HG02571 (cell line): Measurements from ENCODE around the gene GSTA4.
"Not testable (repeated sequence)": the region's sequence is repeated elsewhere in the genome, so short reads cannot be mapped to it uniquely, and the experiment has no call there.

Experiments
- ATAC-seq: cut with Tn5 transposase; IDR thresholded peaks from one replicate; pipeline ENCODE4 v1.9.1; 2021; ENCODE audit warnings: mild to moderate bottlenecking, moderate library complexity; ENCODE audit not compliant: unreplicated experiment

GSTA4 gene

GRCh38 chr6:53014744-53015143, 19.7 kb upstream of the GSTA4 start:
- ATAC-seq: no peak

DNA sequence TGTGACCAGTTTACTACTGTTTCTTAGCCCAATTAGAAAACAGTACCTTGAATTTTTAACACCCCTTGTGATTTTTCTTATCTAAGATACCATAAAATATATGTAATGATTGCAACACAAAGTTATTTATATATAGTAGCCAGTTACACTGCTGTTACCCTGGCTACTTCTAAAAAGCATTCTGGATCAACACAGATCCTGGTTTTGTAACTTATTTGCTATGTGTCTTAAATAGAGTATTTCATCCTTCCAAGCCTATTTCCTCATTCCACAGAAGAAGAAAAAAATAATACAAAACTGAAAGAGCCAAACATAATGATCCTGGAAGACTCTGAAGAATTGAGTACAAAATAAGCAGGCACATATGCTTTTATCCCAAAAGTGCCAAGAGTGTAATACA, 19.0 kb upstream of the GSTA4 start:
- ATAC-seq: no peak

DNA sequence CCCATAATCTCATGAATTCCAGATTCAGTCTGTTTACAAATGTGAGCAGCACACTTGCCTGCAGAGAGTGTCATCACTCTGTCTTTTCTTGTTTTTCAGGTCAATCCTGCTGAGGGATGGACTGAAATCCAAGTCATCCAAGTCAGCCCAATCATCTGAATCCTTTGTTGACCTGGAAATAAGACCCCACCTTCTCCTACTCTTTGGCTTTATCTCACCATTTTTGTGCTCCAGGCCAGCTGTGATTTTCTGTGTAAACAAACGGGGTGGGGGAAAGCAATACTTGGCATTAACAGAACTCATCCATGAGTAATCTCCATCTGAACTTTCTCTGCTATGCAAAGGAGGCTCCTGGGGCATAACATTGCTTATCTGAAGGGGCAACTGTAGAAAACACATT, 16.9 kb upstream of the GSTA4 start:
- ATAC-seq: no peak

- ATAC-seq: no peak
Measured at GRCh38 chr6:53010504-53010903, 15.4 kb upstream of the GSTA4 start.

GRCh38 chr6:53009511-53009910, 14.4 kb upstream of the GSTA4 start:
- no peak for ATAC-seq

DNA sequence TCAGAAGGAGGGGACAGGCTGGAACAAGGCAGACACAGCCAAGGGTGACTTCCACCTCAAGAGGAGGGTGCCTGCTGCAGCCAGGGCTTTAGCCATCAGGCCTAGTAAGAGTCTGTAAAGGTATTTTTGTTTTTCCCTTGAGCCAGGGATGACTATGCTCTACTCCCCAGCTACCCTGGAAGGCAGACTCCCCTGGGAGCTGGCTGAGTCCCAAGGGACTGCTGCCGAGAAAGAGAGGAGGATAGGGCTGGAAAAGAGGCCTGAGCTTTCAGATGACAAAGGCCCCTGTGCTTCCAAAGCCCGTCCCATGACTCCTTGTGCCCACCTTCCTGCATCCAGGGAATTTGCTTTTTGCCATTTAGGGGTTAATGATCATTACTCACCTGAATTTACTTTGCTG, 14.0 kb upstream of the GSTA4 start:
- ATAC-seq: no peak

GRCh38 chr6:53008192-53008687, 13.2 kb upstream of the GSTA4 start:
- ATAC-seq: not testable (repeated sequence)

- ATAC-seq: no peak
Measured at GRCh38 chr6:53005663-53006250, 10.7 kb upstream of the GSTA4 start.

DNA sequence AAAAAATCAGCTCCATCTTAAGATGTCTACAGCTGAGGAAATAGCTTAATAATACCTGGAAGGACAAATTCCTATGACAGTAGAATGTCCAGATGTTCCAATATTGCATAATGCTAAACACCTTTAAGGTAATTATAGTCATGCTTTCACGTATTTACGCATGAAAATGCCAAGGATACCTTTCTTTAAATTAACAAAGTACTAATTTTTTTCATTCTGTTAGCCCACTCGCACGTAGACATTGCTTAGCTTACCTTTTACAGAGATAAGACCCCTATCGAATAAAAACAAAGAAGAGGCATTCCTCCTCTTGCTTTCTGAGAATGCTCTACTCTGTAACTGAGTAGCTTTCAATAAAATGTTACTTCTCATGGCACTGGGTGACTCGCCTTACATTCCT, 4.4 kb upstream of the GSTA4 start:
- no peak for ATAC-seq

DNA sequence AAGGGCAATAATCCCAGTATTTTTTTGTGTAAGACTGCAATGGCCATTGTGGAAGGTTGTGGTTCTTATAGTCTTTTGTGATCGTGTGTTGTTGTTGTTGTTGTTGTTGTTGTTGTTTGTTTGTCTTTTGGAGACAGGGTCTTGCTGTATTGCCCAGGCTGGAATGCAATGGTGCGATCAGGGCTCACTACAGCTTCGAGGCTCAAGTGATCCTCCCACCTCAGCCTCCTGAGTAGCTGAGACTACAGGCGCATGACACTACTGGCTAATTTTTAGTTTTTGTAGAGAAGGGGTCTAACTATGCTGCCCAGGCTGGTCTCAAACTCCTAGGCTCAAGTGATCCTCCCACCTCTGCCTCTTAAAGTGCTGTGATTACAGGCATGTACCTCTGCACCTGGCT, 3.5 kb upstream of the GSTA4 start:
- no peak for ATAC-seq

DNA sequence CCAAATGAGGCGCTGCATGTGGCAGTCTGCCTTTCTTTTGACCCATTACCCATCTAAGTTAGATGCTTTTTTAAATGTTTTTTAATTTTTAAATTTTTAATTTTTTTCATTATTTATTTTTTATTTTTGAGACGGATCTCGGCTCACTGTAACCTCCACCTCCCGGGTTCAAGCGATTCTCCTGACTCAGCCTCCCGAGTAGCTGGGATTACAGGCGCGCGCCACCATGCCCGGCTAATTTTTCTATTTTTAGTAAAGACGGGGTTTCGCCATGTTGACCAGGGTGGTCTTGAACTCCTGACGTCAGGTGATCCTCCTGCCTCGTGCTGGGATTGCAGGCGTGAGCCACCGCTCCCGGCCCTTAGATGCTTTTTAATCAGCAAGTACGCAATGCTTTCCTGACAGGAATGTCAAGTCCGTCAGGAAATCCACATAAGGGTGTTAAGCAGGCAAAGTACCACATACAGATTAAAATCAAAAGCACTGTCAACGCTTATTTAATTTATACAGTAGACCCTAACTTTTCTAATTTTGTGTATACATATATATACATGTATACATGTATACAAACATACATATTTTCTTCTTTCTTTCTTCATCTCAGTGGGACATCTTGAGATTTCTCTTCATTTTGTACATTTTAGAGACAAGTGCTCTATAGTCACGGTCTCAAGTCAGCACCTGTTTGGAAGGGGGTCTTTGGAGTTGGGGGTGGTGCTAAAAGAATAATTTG, 995 bp upstream of the GSTA4 start:
- ATAC-seq: no peak

DNA sequence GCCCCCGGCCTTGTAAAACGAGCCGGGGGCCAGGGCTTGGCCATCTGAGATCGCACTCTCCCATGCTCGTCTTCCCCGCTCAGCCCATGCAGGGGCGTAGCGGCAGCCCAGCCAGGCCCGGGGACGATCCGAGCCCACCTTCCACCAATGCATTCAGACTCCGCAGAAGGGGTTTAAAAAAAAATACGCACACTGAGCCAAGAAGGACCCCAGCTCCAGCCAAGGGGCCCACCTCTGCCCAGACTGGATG, 320 bp downstream of the GSTA4 start:
- peak; percentile 17 for ATAC-seq

DNA sequence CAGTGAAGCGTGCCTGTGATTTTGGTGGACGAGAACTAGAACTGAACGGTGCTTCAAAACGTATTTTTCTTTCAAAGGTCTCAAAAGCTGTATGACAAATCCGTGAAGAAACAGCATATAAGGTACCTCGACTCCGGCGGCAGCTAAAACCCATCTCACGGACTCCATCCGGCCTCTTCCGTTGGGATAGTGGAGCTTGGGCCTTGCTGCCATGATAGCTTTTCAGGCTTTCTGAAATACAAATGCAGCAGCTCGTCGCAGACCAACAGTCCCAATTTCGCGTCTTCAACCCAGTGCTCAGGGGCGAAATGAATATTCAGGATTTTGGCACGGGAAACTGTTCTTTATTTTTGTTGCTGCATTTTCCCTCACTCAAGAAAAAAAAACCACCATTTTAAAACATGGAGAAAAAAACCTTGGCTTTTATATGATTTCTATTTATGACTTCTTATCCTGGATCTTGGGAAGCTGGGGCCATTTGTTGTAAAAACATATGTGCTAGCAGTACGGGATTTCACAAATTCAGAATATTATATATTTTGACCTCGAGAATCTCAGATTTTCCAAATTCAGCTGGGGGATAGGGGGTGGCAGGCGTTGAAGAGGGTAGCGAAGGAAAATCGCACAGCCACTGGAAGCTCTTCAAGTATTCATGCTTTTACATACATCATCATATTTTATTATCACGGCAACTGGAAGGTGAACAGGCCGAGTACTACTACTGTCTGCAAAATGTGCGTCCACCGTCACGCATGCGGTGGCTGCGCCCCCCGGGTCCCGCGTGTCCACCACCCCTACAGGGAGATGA, 849 bp downstream of the GSTA4 start:
- no peak for ATAC-seq

DNA sequence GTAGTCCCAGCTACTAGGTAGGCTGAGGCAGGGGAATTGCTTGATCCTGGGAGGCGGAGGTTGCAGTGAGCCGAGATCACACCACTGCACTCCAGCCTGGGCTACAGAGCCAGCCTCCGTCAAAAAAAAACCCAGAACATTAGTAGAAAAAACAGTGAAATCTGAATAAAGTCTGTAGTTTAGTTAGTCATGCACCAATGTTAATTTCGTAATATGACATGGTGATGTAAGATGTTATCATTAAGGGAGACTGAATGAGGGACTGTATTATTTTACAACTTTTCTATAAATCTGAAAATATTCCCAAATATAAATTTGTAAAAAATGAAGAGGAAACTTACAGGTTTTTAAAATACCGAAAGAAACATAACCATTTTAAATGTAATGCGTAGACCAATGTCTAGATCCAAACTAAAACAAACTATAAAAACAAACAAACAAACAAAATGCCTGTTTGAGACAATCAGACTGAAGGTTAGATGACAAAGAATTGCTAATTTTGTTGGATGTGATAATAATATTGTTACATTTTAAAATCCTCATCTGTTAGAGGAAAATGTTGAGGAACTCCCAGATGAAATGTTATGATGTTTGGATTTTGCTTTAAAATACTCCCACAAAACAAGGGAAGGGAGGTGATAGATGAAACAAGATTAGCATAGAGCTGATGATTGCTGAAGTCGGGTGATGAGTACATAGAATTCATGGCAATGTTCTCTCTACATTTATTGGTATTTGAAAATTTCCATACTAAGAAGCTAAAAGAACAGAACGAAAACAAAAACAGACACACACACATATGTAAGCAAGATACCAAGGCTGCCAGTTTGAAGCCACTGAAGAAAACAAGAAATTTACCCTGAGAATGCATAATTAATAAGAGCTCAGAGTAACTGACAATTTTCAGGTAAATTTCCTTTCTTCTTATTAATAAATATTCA, 1.8 kb downstream of the GSTA4 start:
- ATAC-seq: no peak

- ATAC-seq: no peak
Measured at GRCh38 chr6:52990342-52990741, 4.7 kb downstream of the GSTA4 start.

- no peak for ATAC-seq
Measured at GRCh38 chr6:52985228-52985627, 9.9 kb downstream of the GSTA4 start.

DNA sequence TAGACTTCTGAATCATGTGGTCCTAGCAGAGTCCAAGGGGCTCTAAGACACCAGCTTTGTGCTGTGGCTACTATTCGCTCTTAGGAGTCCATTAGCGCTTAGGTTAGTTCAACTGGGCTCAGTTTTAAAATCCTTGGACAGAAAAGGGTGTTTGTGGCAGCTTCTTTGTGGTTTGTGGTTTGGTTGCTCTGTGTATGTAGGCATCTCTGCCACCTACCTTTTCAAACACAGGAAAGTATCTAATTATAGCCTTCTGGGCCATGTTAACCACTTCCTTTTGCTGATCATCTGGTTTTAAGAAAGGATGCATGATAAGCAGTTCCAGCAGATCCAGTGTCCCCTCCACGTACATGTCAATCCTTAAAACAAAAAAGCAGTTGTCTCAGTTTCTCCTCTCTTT, 10.8 kb downstream of the GSTA4 start:
- peak; percentile 59 for ATAC-seq

GRCh38 chr6:52983159-52983848, 11.8 kb downstream of the GSTA4 start:
- no peak for ATAC-seq

DNA sequence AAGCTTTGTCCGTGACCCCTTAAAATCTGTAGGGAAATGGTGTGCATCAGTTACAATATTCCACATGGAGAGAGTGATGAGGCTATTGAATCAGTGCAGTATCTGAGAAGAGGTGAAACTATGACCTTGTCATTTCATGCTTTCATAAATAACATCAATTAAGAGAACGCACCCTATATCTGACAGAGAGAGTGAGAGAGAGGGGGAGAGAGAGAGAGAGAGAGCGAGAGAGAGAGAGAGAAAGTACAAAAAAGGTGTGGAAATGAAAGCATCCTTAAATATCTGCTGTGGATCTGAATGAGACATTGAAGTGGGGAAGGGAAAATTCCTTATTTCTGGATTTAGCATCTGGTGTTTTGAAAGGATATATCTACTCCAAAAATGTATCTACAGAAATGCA, 12.4 kb downstream of the GSTA4 start:
- ATAC-seq: no peak

GRCh38 chr6:52981222-52981900, 13.7 kb downstream of the GSTA4 start:
- ATAC-seq: no peak
